Measurements from ENCODE around the gene VAPA.

GRCh38 chr18:9918016-9918680 is 4.3 kb downstream of the VAPA start:
- TF ChIP-seq, protein P1, sequence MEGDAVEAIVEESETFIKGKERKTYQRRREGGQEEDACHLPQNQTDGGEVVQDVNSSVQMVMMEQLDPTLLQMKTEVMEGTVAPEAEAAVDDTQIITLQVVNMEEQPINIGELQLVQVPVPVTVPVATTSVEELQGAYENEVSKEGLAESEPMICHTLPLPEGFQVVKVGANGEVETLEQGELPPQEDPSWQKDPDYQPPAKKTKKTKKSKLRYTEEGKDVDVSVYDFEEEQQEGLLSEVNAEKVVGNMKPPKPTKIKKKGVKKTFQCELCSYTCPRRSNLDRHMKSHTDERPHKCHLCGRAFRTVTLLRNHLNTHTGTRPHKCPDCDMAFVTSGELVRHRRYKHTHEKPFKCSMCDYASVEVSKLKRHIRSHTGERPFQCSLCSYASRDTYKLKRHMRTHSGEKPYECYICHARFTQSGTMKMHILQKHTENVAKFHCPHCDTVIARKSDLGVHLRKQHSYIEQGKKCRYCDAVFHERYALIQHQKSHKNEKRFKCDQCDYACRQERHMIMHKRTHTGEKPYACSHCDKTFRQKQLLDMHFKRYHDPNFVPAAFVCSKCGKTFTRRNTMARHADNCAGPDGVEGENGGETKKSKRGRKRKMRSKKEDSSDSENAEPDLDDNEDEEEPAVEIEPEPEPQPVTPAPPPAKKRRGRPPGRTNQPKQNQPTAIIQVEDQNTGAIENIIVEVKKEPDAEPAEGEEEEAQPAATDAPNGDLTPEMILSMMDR (conservative IDR thresholded peaks at IDR 0.05; ENCODE audit: low read length), result no peak
- TF ChIP-seq EZH2phosphoT487 (IDR thresholded peaks at IDR 0.05; ENCODE audit: borderline replicate concordance), result no peak

All from Loucy (cell line).